B cell (primary cell): ENCODE measurements around the gene DENND2C.

ENCODE experiments used
- EZH2 ChIP-seq: IDR thresholded peaks from 2 replicates; pipeline ENCODE4 v1.6.1; 2012; ENCODE audit warnings: borderline replicate concordance, low read depth, mild to moderate bottlenecking, moderate library complexity, low read length; ENCODE audit not compliant: insufficient read depth, poor library complexity, severe bottlenecking
- TF ChIP-seq, protein P1 (sequence below): fragments of 200-600 bp; IDR thresholded peaks from one replicate; pipeline ENCODE4 v1.8.0; 2022; ENCODE audit warnings: antibody characterized with exemption, mild to moderate bottlenecking

DNA sequence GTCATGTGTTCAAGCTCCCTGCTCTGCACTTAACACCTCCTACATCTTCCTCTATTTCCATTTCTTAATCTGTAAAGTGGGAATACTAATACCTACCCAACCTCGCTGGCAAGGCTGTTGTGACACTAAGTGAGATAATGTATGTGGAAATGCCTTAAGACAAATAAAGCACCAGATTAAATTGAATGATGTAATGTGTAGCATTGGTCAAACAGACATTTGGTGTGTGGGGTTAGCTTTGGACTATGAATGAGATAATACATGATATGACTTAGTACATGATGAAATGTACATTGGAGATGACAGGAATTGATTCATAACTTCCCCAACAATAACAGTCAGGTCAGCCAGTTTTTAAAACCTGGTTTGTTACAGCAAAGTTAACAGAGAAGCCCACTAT is 20.3 kb upstream of the DENND2C start:
- TF ChIP-seq EZH2, result no peak
- TF ChIP-seq, protein P1, sequence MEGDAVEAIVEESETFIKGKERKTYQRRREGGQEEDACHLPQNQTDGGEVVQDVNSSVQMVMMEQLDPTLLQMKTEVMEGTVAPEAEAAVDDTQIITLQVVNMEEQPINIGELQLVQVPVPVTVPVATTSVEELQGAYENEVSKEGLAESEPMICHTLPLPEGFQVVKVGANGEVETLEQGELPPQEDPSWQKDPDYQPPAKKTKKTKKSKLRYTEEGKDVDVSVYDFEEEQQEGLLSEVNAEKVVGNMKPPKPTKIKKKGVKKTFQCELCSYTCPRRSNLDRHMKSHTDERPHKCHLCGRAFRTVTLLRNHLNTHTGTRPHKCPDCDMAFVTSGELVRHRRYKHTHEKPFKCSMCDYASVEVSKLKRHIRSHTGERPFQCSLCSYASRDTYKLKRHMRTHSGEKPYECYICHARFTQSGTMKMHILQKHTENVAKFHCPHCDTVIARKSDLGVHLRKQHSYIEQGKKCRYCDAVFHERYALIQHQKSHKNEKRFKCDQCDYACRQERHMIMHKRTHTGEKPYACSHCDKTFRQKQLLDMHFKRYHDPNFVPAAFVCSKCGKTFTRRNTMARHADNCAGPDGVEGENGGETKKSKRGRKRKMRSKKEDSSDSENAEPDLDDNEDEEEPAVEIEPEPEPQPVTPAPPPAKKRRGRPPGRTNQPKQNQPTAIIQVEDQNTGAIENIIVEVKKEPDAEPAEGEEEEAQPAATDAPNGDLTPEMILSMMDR, result no peak
